ENCODE results near the gene CFD. TPM values are rescaled to one million over a fixed set of nuclear protein-coding genes. Genes with fewer than 3 reads are reported as not detected.
A peak's percentile ranks its signal among the peaks of the same experiment; 100 is the strongest.

CFD gene
- total RNA-seq, 1 donor: 19.9 TPM

GRCh38 chr19:900302-901111, 41.0 kb downstream of the CFD start:
- Histone ChIP-seq H3K79me2 (ENCODE audit: insufficient read depth, low read length) (peaks cover 28% of the 10 kb centered on the region), H4K20me1 (ENCODE audit: insufficient read depth, low read length) (peaks cover 24% of the 10 kb centered on the region), H2AFZ (ENCODE audit: low read length) (no peak overlapping the region), H3K4me2 (ENCODE audit: insufficient read depth, low read length) (no peak overlapping the region), H3K4me1 (ENCODE audit: insufficient read depth, low read length) (no peaks in the 10 kb centered on the region), H3K9me3 (ENCODE audit: low read depth, low read length) (no peaks in the 10 kb centered on the region), H3K4me3 (ENCODE audit: insufficient read depth, low read length) (no peak overlapping the region), H3K36me3 (ENCODE audit: insufficient read depth, low read length) (peaks cover 14% of the 10 kb centered on the region), H3K27me3 (ENCODE audit: insufficient read depth, low read length) (no peaks in the 10 kb centered on the region), H3K27ac (ENCODE audit: low read depth, low read length) (no peak overlapping the region)
- DNase-seq (ENCODE audit: insufficient read length, low spot score, missing footprints): peak; percentile 92
- TF ChIP-seq, protein P1, sequence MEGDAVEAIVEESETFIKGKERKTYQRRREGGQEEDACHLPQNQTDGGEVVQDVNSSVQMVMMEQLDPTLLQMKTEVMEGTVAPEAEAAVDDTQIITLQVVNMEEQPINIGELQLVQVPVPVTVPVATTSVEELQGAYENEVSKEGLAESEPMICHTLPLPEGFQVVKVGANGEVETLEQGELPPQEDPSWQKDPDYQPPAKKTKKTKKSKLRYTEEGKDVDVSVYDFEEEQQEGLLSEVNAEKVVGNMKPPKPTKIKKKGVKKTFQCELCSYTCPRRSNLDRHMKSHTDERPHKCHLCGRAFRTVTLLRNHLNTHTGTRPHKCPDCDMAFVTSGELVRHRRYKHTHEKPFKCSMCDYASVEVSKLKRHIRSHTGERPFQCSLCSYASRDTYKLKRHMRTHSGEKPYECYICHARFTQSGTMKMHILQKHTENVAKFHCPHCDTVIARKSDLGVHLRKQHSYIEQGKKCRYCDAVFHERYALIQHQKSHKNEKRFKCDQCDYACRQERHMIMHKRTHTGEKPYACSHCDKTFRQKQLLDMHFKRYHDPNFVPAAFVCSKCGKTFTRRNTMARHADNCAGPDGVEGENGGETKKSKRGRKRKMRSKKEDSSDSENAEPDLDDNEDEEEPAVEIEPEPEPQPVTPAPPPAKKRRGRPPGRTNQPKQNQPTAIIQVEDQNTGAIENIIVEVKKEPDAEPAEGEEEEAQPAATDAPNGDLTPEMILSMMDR (IDR thresholded peaks at IDR 0.05; ENCODE audit: extremely low read depth, low read depth, low read length): no peak

- Histone ChIP-seq H3K27me3 (ENCODE audit: insufficient read depth, low read length) (no peaks in the 10 kb centered on the region), H3K27ac (ENCODE audit: low read depth, low read length) (no peak overlapping the region), H4K20me1 (ENCODE audit: insufficient read depth, low read length) (peaks cover 27% of the 10 kb centered on the region), H3K4me2 (ENCODE audit: insufficient read depth, low read length) (no peak overlapping the region), H3K4me1 (ENCODE audit: insufficient read depth, low read length) (no peaks in the 10 kb centered on the region), H3K9me3 (ENCODE audit: low read depth, low read length) (no peaks in the 10 kb centered on the region), H3K4me3 (ENCODE audit: insufficient read depth, low read length) (no peak overlapping the region), H2AFZ (ENCODE audit: low read length) (no peak overlapping the region), H3K36me3 (ENCODE audit: insufficient read depth, low read length) (peaks cover 14% of the 10 kb centered on the region), H3K79me2 (ENCODE audit: insufficient read depth, low read length) (peaks cover 30% of the 10 kb centered on the region)
- TF ChIP-seq, protein P1 (IDR thresholded peaks at IDR 0.05; ENCODE audit: extremely low read depth, low read depth, low read length): no peak
- no peak for DNase-seq (ENCODE audit: insufficient read length, low spot score, missing footprints)
These were observed 42.0 kb downstream of the CFD start for GRCh38 chr19:901216-902092.

DNA sequence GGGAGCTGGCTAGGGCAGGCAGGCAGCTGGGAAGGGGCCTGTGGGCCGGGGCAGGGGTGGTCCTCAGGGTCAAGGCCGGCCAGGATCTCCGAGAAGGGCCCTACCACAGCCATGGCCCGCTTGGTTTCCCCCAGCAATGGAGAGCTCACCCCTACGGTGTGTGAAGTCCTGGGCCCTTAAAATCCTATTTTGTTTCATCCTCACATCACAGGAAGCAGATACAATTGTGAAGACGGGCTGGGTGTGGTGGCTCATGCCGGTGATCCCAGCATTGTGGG, 42.6 kb downstream of the CFD start:
- TF ChIP-seq, protein P1 (IDR thresholded peaks at IDR 0.05; ENCODE audit: extremely low read depth, low read depth, low read length): no peak
- no peak for DNase-seq (ENCODE audit: insufficient read length, low spot score, missing footprints)
- no peaks in the 10 kb centered on the region for H3K27me3 ChIP-seq (ENCODE audit: insufficient read depth, low read length)
- no peak overlapping the region for H3K4me3 ChIP-seq (ENCODE audit: insufficient read depth, low read length)
- H3K36me3 ChIP-seq (ENCODE audit: insufficient read depth, low read length): peaks cover 14% of the 10 kb centered on the region
- H2AFZ ChIP-seq (ENCODE audit: low read length): no peak overlapping the region
- H3K4me2 ChIP-seq (ENCODE audit: insufficient read depth, low read length): no peak overlapping the region
- no peaks in the 10 kb centered on the region for H3K9me3 ChIP-seq (ENCODE audit: low read depth, low read length)
- peaks cover 28% of the 10 kb centered on the region for H4K20me1 ChIP-seq (ENCODE audit: insufficient read depth, low read length)
- peaks cover 33% of the 10 kb centered on the region for H3K79me2 ChIP-seq (ENCODE audit: insufficient read depth, low read length)
- H3K27ac ChIP-seq (ENCODE audit: low read depth, low read length): no peak overlapping the region
- H3K4me1 ChIP-seq (ENCODE audit: insufficient read depth, low read length): no peaks in the 10 kb centered on the region

All from osteoblast (primary cell).